ENCODE data around the gene ZFP91.

Gene ZFP91

DNA sequence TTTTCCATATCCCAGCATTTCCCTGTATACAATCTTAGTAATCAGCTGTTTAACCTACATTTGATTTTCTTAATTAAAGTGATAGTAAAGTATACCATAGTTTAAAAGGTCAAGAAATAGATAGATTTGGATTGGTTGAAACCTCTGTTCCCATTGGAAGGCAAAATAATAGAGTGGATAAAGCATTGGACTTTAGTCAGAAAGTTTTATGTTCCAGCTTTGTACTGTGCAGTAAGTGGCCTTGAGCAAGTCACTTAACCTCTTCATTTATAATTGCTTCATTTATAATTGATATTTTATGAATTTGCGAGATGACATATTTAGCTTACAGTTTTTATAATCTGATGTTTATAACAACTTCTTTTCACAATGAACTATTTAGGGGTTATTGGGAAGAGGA, 3.6 kb downstream of the ZFP91 start:
- DNase-seq (ENCODE audit: low read depth) = no peak
- no peak overlapping the region for H3K4me3 ChIP-seq (replicated peaks; ENCODE audit: low read depth, low read length)
- TF ChIP-seq CTCF (IDR thresholded peaks at IDR 0.05; ENCODE audit: low read length, missing control alignments) = no peak

- no peak for DNase-seq (ENCODE audit: low read depth)
- H3K4me3 ChIP-seq (replicated peaks; ENCODE audit: low read depth, low read length) = no peak overlapping the region
- TF ChIP-seq CTCF (IDR thresholded peaks at IDR 0.05; ENCODE audit: low read length, missing control alignments) = no peak
Observed at GRCh38 chr11:58586998-58587397, 8.1 kb downstream of the ZFP91 start.

DNA sequence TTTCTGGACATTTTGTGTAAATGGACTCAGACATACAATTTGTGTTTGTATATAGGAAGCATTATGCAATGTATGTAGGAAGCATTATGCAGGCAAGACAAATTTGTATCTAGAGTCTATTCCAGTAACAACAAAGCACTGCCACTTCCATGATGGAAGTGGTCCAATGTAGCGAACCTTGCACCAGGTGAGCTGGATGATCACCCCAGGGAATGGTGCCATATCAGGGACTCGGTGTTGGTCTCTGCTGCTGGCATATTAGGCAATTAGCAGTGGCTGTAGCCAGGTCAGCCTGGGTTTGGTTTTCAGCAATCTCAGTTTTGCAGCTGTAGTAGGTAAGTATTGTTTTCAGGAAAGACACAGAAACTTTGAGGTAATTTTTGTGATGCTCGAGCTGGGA, 12.8 kb downstream of the ZFP91 start:
- TF ChIP-seq CTCF (IDR thresholded peaks at IDR 0.05; ENCODE audit: low read length, missing control alignments) = no peak
- no peak overlapping the region for H3K4me3 ChIP-seq (replicated peaks; ENCODE audit: low read depth, low read length)
- DNase-seq (ENCODE audit: low read depth) = no peak

GRCh38 chr11:58592760-58593472, 14.1 kb downstream of the ZFP91 start:
- TF ChIP-seq CTCF (IDR thresholded peaks at IDR 0.05; ENCODE audit: low read length, missing control alignments) = no peak
- no peak for DNase-seq (ENCODE audit: low read depth)
- no peak overlapping the region for H3K4me3 ChIP-seq (replicated peaks; ENCODE audit: low read depth, low read length)

DNA sequence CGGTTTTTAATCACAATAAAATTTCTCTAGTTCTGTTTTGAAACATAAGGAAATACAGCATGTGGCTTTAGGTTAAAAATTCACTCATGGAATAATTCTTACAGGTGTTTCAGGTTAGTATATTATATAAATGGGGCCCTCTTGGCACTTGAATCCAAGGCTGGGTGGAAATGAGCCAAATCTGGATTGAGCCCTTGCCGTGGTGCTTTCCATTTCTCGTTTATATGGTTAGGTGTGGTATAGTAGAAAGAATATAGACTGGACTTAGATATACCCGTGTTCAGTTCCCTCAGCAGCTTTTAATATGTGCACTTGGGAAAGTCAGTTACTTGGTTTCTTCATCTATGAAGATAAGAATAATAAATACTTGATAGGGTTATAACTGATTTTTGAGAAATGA, 16.0 kb downstream of the ZFP91 start:
- no peak for DNase-seq (ENCODE audit: low read depth)
- TF ChIP-seq CTCF (IDR thresholded peaks at IDR 0.05; ENCODE audit: low read length, missing control alignments) = no peak

DNA sequence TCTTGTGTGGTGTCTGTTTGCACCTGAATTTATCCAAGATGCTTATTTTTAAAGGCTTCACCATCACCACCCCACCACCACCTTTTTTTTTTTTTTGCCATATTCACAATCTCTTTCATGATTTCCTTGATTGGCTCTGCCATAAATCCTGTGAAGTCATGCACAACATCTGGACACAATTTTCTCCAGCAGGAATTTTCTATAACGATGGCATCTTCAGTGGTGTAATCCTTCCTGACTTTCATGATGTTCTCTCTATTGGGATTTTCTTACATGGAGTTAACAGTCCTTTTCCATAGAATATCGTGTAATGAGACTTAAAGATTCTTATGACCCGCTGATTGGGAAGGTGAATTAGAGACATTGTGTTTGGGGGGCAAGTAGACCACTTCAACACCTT, 17.8 kb downstream of the ZFP91 start:
- no peak for TF ChIP-seq CTCF (IDR thresholded peaks at IDR 0.05; ENCODE audit: low read length, missing control alignments)
- no peak overlapping the region for H3K4me3 ChIP-seq (replicated peaks; ENCODE audit: low read depth, low read length)
- DNase-seq (ENCODE audit: low read depth) = no peak

More for the DNA sequence above, 16.0 kb downstream of the ZFP91 start:
- H3K4me3 ChIP-seq (replicated peaks; ENCODE audit: low read depth, low read length) = no peak overlapping the region

GRCh38 chr11:58597486-58598144, 18.8 kb downstream of the ZFP91 start:
- DNase-seq (ENCODE audit: low read depth) = no peak
- no peak for TF ChIP-seq CTCF (IDR thresholded peaks at IDR 0.05; ENCODE audit: low read length, missing control alignments)

More at GRCh38 chr11:58597486-58598144, 18.8 kb downstream of the ZFP91 start:
- no peak overlapping the region for H3K4me3 ChIP-seq (replicated peaks; ENCODE audit: low read depth, low read length)
